Epithelial cell of prostate (primary cell): Measurements from ENCODE around the gene PTCHD4.
A peak's percentile ranks its signal among the peaks of the same experiment; 100 is the strongest.

Experiments used
- DNase-seq: peaks from one replicate; pipeline ENCODE4 v3.0.0-alpha.2; 2011; ENCODE audit warnings: low read depth, low spot score
- H3K27ac ChIP-seq: fragments of 450-650 bp; 2 replicates; pipeline ENCODE4 v1.5.1; 2017; ENCODE audit warnings: mild to moderate bottlenecking

Gene PTCHD4

GRCh38 chr6:48101290-48101689 lies 9.7 kb downstream of the PTCHD4 start:
- H3K27ac ChIP-seq, result peak overlapping the region; percentile 14
- no peak for DNase-seq

- DNase-seq, result no peak
- H3K27ac ChIP-seq, result no peak overlapping the region
Observed at GRCh38 chr6:48100588-48100895, 10.5 kb downstream of the PTCHD4 start.

- DNase-seq, result no peak
- no peak overlapping the region for H3K27ac ChIP-seq
Observed at GRCh38 chr6:48099713-48100587, 11.0 kb downstream of the PTCHD4 start.

- no peak overlapping the region for H3K27ac ChIP-seq
- no peak for DNase-seq
Observed at GRCh38 chr6:48098923-48099322, 12.1 kb downstream of the PTCHD4 start.

- H3K27ac ChIP-seq, result no peak overlapping the region
- DNase-seq, result no peak
Observed at GRCh38 chr6:48092550-48093217, 18.3 kb downstream of the PTCHD4 start.

- DNase-seq, result no peak
Observed at GRCh38 chr6:48090546-48090945, 20.5 kb downstream of the PTCHD4 start.

GRCh38 chr6:48087448-48087847 lies 23.5 kb downstream of the PTCHD4 start:
- H3K27ac ChIP-seq, result no peak overlapping the region
- no peak for DNase-seq

More at GRCh38 chr6:48090546-48090945, 20.5 kb downstream of the PTCHD4 start:
- no peak overlapping the region for H3K27ac ChIP-seq

GRCh38 chr6:48086187-48086586 lies 24.8 kb downstream of the PTCHD4 start:
- H3K27ac ChIP-seq, result no peak overlapping the region
- no peak for DNase-seq

- H3K27ac ChIP-seq, result no peak overlapping the region
- no peak for DNase-seq
Observed at GRCh38 chr6:48085131-48085741, 25.8 kb downstream of the PTCHD4 start.

GRCh38 chr6:48084201-48084600 lies 26.8 kb downstream of the PTCHD4 start:
- no peak overlapping the region for H3K27ac ChIP-seq
- DNase-seq, result no peak

GRCh38 chr6:48080227-48081009 lies 30.6 kb downstream of the PTCHD4 start:
- no peak overlapping the region for H3K27ac ChIP-seq
- peak; percentile 40 for DNase-seq

GRCh38 chr6:48078120-48078519 lies 32.9 kb downstream of the PTCHD4 start:
- DNase-seq, result no peak
- H3K27ac ChIP-seq, result no peak overlapping the region

- H3K27ac ChIP-seq, result no peak overlapping the region
- DNase-seq, result no peak
Observed at GRCh38 chr6:48075181-48075580, 35.8 kb downstream of the PTCHD4 start.

- no peak for DNase-seq
- no peak overlapping the region for H3K27ac ChIP-seq
Observed at GRCh38 chr6:48073976-48074767, 36.8 kb downstream of the PTCHD4 start.

- H3K27ac ChIP-seq, result no peak overlapping the region
- no peak for DNase-seq
Observed at GRCh38 chr6:48071833-48072232, 39.2 kb downstream of the PTCHD4 start.

- DNase-seq, result no peak
- no peak overlapping the region for H3K27ac ChIP-seq
Observed at GRCh38 chr6:48069280-48069679, 41.7 kb downstream of the PTCHD4 start.

- no peak overlapping the region for H3K27ac ChIP-seq
Observed at GRCh38 chr6:48068278-48069251, 42.4 kb downstream of the PTCHD4 start.

GRCh38 chr6:48067886-48068277 lies 43.1 kb downstream of the PTCHD4 start:
- no peak overlapping the region for H3K27ac ChIP-seq
- no peak for DNase-seq

More at GRCh38 chr6:48068278-48069251, 42.4 kb downstream of the PTCHD4 start:
- no peak for DNase-seq
